Muscle layer of colon (tissue), 2 donors: Measurements from ENCODE around the gene SCCPDH.

Experiments
- H3K27ac ChIP-seq: one replicate; pipeline ENCODE4 v1.7.0; 2013; ENCODE audit warnings: low read depth, mild to moderate bottlenecking, low read length, moderate library complexity
- H3K27me3 ChIP-seq, 2 donors: one replicate each; pipeline ENCODE4 v1.7.0; 2013; ENCODE audit warnings: low read length in 2 of 2, mild to moderate bottlenecking in 2 of 2; ENCODE audit not compliant: insufficient read depth in 2 of 2, control insufficient read depth in 1 of 2
- H3K36me3 ChIP-seq: one replicate; pipeline ENCODE4 v1.7.0; 2013; ENCODE audit warnings: mild to moderate bottlenecking, low read length; ENCODE audit not compliant: insufficient read depth
- H3K4me1 ChIP-seq: one replicate; pipeline ENCODE4 v1.7.0; 2013; ENCODE audit warnings: mild to moderate bottlenecking, low read length; ENCODE audit not compliant: insufficient read depth
- H3K4me3 ChIP-seq, 2 donors: one replicate each; pipeline ENCODE4 v1.7.0; 2013; ENCODE audit warnings: low read length in 2 of 2, low read depth in 1 of 2, mild to moderate bottlenecking in 1 of 2, moderate library complexity in 1 of 2
- H3K9ac ChIP-seq: one replicate; pipeline ENCODE4 v1.7.0; 2013; ENCODE audit warnings: low read length
- H3K9me3 ChIP-seq: one replicate; pipeline ENCODE4 v1.7.0; 2013; ENCODE audit warnings: mild to moderate bottlenecking, low read length
- donor health status: abdominal sarcoma.
- donor health status: Adenocarcinoma of cecum.

The SCCPDH gene

GRCh38 chr1:246755419-246755818 is 31.2 kb downstream of the SCCPDH start:
- Histone ChIP-seq H3K9me3 (no peaks in the 10 kb centered on the region), H3K27me3 (no peaks in the 10 kb centered on the region), H3K4me3 (no peak overlapping the region), H3K9ac (no peak overlapping the region), H3K36me3 (peaks cover 15% of the 10 kb centered on the region), H3K4me1 (peaks cover 4% of the 10 kb centered on the region), H3K27ac (no peak overlapping the region)

- Histone ChIP-seq H3K27me3 (no peaks in the 10 kb centered on the region), H3K36me3 (peaks cover 47% of the 10 kb centered on the region), H3K27ac (no peak overlapping the region)
Measured at GRCh38 chr1:246760422-246761347, 36.5 kb downstream of the SCCPDH start.

GRCh38 chr1:246761396-246761795 is 37.2 kb downstream of the SCCPDH start:
- Histone ChIP-seq H3K36me3 (peaks cover 45% of the 10 kb centered on the region), H3K9me3 (no peaks in the 10 kb centered on the region)

More at GRCh38 chr1:246760422-246761347, 36.5 kb downstream of the SCCPDH start:
- Histone ChIP-seq H3K4me1 (no peaks in the 10 kb centered on the region), H3K9ac (no peak overlapping the region), H3K9me3 (no peaks in the 10 kb centered on the region), H3K4me3 (no peak overlapping the region)

GRCh38 chr1:246765521-246765920 is 41.3 kb downstream of the SCCPDH start:
- H3K4me1 ChIP-seq: peaks cover 6% of the 10 kb centered on the region
- H3K27me3 ChIP-seq: no peaks in the 10 kb centered on the region
- peaks cover 40% of the 10 kb centered on the region for H3K36me3 ChIP-seq
- no peak overlapping the region for H3K27ac ChIP-seq
- no peak overlapping the region for H3K4me3 ChIP-seq
- H3K9ac ChIP-seq: no peak overlapping the region
- H3K9me3 ChIP-seq: no peaks in the 10 kb centered on the region

More at GRCh38 chr1:246761396-246761795, 37.2 kb downstream of the SCCPDH start:
- H3K4me3 ChIP-seq: no peak overlapping the region
- no peaks in the 10 kb centered on the region for H3K27me3 ChIP-seq
- H3K27ac ChIP-seq: no peak overlapping the region
- H3K9ac ChIP-seq: no peak overlapping the region
- H3K4me1 ChIP-seq: no peaks in the 10 kb centered on the region

GRCh38 chr1:246768403-246769020 is 44.3 kb downstream of the SCCPDH start:
- no peaks in the 10 kb centered on the region for H3K9me3 ChIP-seq
- H3K27me3 ChIP-seq: no peaks in the 10 kb centered on the region
- H3K27ac ChIP-seq: peak overlapping the region; percentile 70
- no peak overlapping the region for H3K4me3 ChIP-seq
- peaks cover 24% of the 10 kb centered on the region for H3K36me3 ChIP-seq
- no peak overlapping the region for H3K9ac ChIP-seq
- peaks cover 6% of the 10 kb centered on the region for H3K4me1 ChIP-seq

- Histone ChIP-seq H3K9ac (no peak overlapping the region), H3K4me3 (no peak overlapping the region), H3K4me1 (peaks cover 6% of the 10 kb centered on the region), H3K27ac (peak overlapping the region; percentile 70), H3K27me3 (no peaks in the 10 kb centered on the region), H3K9me3 (no peaks in the 10 kb centered on the region), H3K36me3 (peaks cover 21% of the 10 kb centered on the region)
Measured at GRCh38 chr1:246769306-246769705, 45.1 kb downstream of the SCCPDH start.

- H3K27me3 ChIP-seq: no peaks in the 10 kb centered on the region
- H3K4me1 ChIP-seq: peaks cover 6% of the 10 kb centered on the region
- H3K9me3 ChIP-seq: no peaks in the 10 kb centered on the region
- no peak overlapping the region for H3K27ac ChIP-seq
- no peak overlapping the region for H3K9ac ChIP-seq
- H3K4me3 ChIP-seq: no peak overlapping the region
- peaks cover 28% of the 10 kb centered on the region for H3K36me3 ChIP-seq
Measured at GRCh38 chr1:246771366-246771765, 47.2 kb downstream of the SCCPDH start.

- Histone ChIP-seq H3K4me1 (peaks cover 6% of the 10 kb centered on the region), H3K9me3 (no peaks in the 10 kb centered on the region), H3K9ac (no peak overlapping the region), H3K36me3 (peaks cover 27% of the 10 kb centered on the region), H3K27ac (no peak overlapping the region), H3K4me3 (no peak overlapping the region), H3K27me3 (no peaks in the 10 kb centered on the region)
Measured at GRCh38 chr1:246772686-246773085, 48.5 kb downstream of the SCCPDH start.

- Histone ChIP-seq H3K9ac (no peak overlapping the region), H3K36me3 (peaks cover 25% of the 10 kb centered on the region), H3K4me1 (peaks cover 6% of the 10 kb centered on the region), H3K4me3 (no peak overlapping the region), H3K9me3 (no peaks in the 10 kb centered on the region), H3K27ac (no peak overlapping the region), H3K27me3 (no peaks in the 10 kb centered on the region)
Measured at GRCh38 chr1:246773213-246773641, 49.0 kb downstream of the SCCPDH start.

- Histone ChIP-seq H3K27ac (no peak overlapping the region), H3K9ac (no peak overlapping the region), H3K4me1 (no peaks in the 10 kb centered on the region), H3K4me3 (no peak overlapping the region), H3K9me3 (no peaks in the 10 kb centered on the region), H3K36me3 (peaks cover 30% of the 10 kb centered on the region), H3K27me3 (no peaks in the 10 kb centered on the region)
Measured at GRCh38 chr1:246775531-246776385, 51.5 kb downstream of the SCCPDH start.

GRCh38 chr1:246776923-246777322 is 52.7 kb downstream of the SCCPDH start:
- H3K9me3 ChIP-seq: no peaks in the 10 kb centered on the region
- H3K27me3 ChIP-seq: no peaks in the 10 kb centered on the region
- no peak overlapping the region for H3K9ac ChIP-seq
- no peak overlapping the region for H3K27ac ChIP-seq
- H3K36me3 ChIP-seq: peaks cover 32% of the 10 kb centered on the region
- no peaks in the 10 kb centered on the region for H3K4me1 ChIP-seq
- no peak overlapping the region for H3K4me3 ChIP-seq
